Mesenchymal stem cell (in vitro differentiated cells and primary cell): ENCODE measurements around the gene TMEM138.
A peak's percentile ranks its signal among the peaks of the same experiment; 100 is the strongest.

Experiments
- DNase-seq: peaks from one replicate; pipeline ENCODE4 v3.0.0-alpha.2; 2013
- H2AFZ ChIP-seq: one replicate; pipeline ENCODE4 v1.6.1; 2013; ENCODE audit warnings: low read depth, mild to moderate bottlenecking, control low read depth, inconsistent platforms, low read length, moderate library complexity
- H2AK5ac ChIP-seq: 2 replicates; pipeline ENCODE4 v1.6.1; 2013; ENCODE audit warnings: low read length, moderate library complexity, mild to moderate bottlenecking, inconsistent platforms; ENCODE audit not compliant: severe bottlenecking
- H2BK120ac ChIP-seq: one replicate; pipeline ENCODE4 v1.6.1; 2013; ENCODE audit warnings: low read depth, mild to moderate bottlenecking, inconsistent platforms, low read length, moderate library complexity
- H2BK12ac ChIP-seq, 2 experiments: one replicate each; pipeline ENCODE4 v1.6.1; 2013; ENCODE audit warnings: inconsistent platforms in 2 of 2, low read length in 2 of 2, mild to moderate bottlenecking in 2 of 2, moderate library complexity in 2 of 2, control low read depth in 1 of 2
- H2BK15ac ChIP-seq: one replicate; pipeline ENCODE4 v1.6.1; 2013; ENCODE audit warnings: mild to moderate bottlenecking, low read depth, inconsistent platforms; ENCODE audit not compliant: poor library complexity, severe bottlenecking
- H2BK5ac ChIP-seq: 2 replicates; pipeline ENCODE4 v1.6.1; 2013; ENCODE audit warnings: low read depth, mild to moderate bottlenecking, low read length, control low read depth, inconsistent platforms; ENCODE audit not compliant: poor library complexity, severe bottlenecking
- H3K14ac ChIP-seq, 2 experiments: one replicate each; pipeline ENCODE4 v1.6.1; 2013; ENCODE audit warnings: inconsistent platforms in 2 of 2, low read length in 2 of 2, control low read depth in 1 of 2, mild to moderate bottlenecking in 1 of 2, moderate library complexity in 1 of 2
- H3K18ac ChIP-seq, 2 experiments: one replicate each; pipeline ENCODE4 v1.6.1; 2013; ENCODE audit warnings: inconsistent platforms in 2 of 2, low read length in 2 of 2, control low read depth in 1 of 2, low read depth in 1 of 2, mild to moderate bottlenecking in 1 of 2
- H3K23ac ChIP-seq, 2 experiments: one replicate each; pipeline ENCODE4 v1.6.1; 2013; ENCODE audit warnings: inconsistent platforms in 2 of 2, low read length in 2 of 2, mild to moderate bottlenecking in 2 of 2, moderate library complexity in 2 of 2, control low read depth in 1 of 2
- H3K27ac ChIP-seq: 2 replicates; pipeline ENCODE4 v1.5.1; 2013; ENCODE audit warnings: mild to moderate bottlenecking, moderate library complexity, low read length, control low read depth, inconsistent platforms; ENCODE audit not compliant: poor library complexity, severe bottlenecking
- H3K27me3 ChIP-seq, 2 experiments: 2 replicates each; pipeline versions ENCODE4 v1.6.1 to v1.7.0; 2013; ENCODE audit warnings: low read length in 2 of 2, mild to moderate bottlenecking in 2 of 2, moderate library complexity in 2 of 2, control low read depth in 1 of 2, inconsistent platforms in 1 of 2; ENCODE audit not compliant: control insufficient read depth in 1 of 2, insufficient read depth in 1 of 2
- H3K36me3 ChIP-seq, 2 experiments: 2 replicates each; pipeline versions ENCODE4 v1.6.1 to v1.7.0; 2013; ENCODE audit warnings: low read length in 2 of 2, control low read depth in 1 of 2, inconsistent platforms in 1 of 2, low read depth in 1 of 2, mild to moderate bottlenecking in 1 of 2; ENCODE audit not compliant: insufficient read depth in 2 of 2, control insufficient read depth in 1 of 2
- H3K4ac ChIP-seq, 2 experiments: one replicate each; pipeline ENCODE4 v1.6.1; 2013; ENCODE audit warnings: inconsistent platforms in 2 of 2, low read length in 2 of 2, mild to moderate bottlenecking in 2 of 2, moderate library complexity in 2 of 2, control low read depth in 1 of 2, low read depth in 1 of 2
- H3K4me1 ChIP-seq: 2 replicates; pipeline ENCODE4 v1.6.1; 2013; ENCODE audit warnings: low read depth, low read length, control low read depth; ENCODE audit not compliant: control insufficient read depth, insufficient read depth
- H3K4me2 ChIP-seq: 2 replicates; pipeline ENCODE4 v1.6.1; 2013; ENCODE audit warnings: low read length, mild to moderate bottlenecking, inconsistent platforms; ENCODE audit not compliant: poor library complexity, severe bottlenecking
- H3K4me3 ChIP-seq, 2 experiments: 2 replicates each; pipeline versions ENCODE4 v1.5.1 to v1.7.0; 2013; ENCODE audit warnings: low read length in 2 of 2, mild to moderate bottlenecking in 2 of 2, control low read depth in 1 of 2, low read depth in 1 of 2; ENCODE audit not compliant: insufficient read depth in 1 of 2
- H3K79me1 ChIP-seq: replicated peaks from 2 replicates; pipeline ENCODE4 v1.6.1; 2013; ENCODE audit warnings: mild to moderate bottlenecking, control low read depth, low read length, inconsistent platforms; ENCODE audit not compliant: poor library complexity, severe bottlenecking
- H3K9ac ChIP-seq: 2 replicates; pipeline ENCODE4 v1.7.0; 2013; ENCODE audit warnings: mild to moderate bottlenecking, low read length, moderate library complexity
- H3K9me3 ChIP-seq: 2 replicates; pipeline ENCODE4 v1.7.0; 2013; ENCODE audit warnings: mild to moderate bottlenecking, low read length; ENCODE audit not compliant: control insufficient read depth
- H4K8ac ChIP-seq: one replicate; pipeline ENCODE4 v1.6.1; 2013; ENCODE audit warnings: inconsistent platforms, mild to moderate bottlenecking, low read length, moderate library complexity
- H4K91ac ChIP-seq: one replicate; pipeline ENCODE4 v1.6.1; 2013; ENCODE audit warnings: mild to moderate bottlenecking, low read length, inconsistent platforms
- WGBS: methylation state at CpG from one replicate; pipeline ENCODE4 v1.1.7; 2013; ENCODE audit warnings: mixed read lengths; 5-methylcytosine and 5-hydroxymethylcytosine counted together

Gene TMEM138

DNA sequence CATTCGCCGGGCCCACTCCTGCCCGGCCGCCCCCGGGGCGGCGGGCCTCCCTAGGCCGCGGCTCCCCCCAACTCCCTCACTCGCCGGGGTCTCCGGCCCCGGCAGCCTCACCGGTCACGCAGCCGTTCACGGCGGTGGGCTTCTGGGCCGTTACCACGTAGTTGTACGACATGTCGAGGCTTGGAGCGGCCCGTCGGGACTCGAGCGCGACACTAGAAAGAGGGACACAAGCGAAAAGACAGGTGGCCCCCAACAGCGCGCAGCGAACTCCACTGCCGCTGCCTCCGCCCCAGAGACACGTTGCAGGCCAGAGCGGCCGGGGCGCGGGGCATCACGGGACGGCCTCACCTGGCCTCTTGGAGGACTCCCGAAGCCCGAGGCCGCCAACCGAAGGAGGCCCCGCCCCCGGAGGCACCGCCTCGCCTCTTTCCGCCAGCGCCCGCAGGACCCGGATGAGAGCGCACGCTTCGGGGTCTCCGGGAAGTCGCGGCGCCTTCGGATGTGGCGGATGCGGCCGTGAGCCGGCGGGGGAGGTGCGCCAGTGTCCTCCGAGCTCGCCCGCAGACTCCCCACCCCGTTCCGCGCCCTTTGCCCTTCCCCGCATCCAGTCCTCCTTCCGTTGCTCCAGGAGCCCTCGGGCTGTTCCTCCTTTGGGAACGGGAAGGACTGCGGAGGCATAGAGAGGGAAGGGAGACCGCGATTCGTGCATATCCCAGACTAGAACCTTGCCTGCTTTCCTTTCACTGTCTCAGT is 29.2 kb upstream of the TMEM138 start, which contains the start of the genes DDB1 and TKFC:
Gene DDB1 (minus strand): TSS at position 309 of the 753 bp plus-strand sequence. CDS start 137 bp downstream, at position 172.
Gene TKFC (plus strand): TSS at position 432 of the 753 bp plus-strand sequence. CDS start 1,501 bp downstream, outside the sequence.
- peak within 1 kb of the TSS; percentile 6 for H2AFZ ChIP-seq
- no peaks in the 10 kb centered on the region for H3K9me3 ChIP-seq
- peak within 1 kb of the TSS; percentile 89 for H4K8ac ChIP-seq
- peak within 1 kb of the TSS; percentile 93 for H2BK120ac ChIP-seq
- peak within 1 kb of the TSS; percentile 65 for H2AK5ac ChIP-seq
- peaks cover 18% of the 10 kb centered on the region for H3K4me1 ChIP-seq
- peak within 1 kb of the TSS; percentile 9 for H2BK5ac ChIP-seq
- H3K4me2 ChIP-seq = peak within 1 kb of the TSS; percentile 55
- peak within 1 kb of the TSS; percentile 84 to 87 for H3K4ac ChIP-seq
- H3K79me1 ChIP-seq = peaks cover 2% of the 10 kb centered on the region
- H4K91ac ChIP-seq = peak within 1 kb of the TSS; percentile 95
- peak; percentile 92 for DNase-seq
- peak within 1 kb of the TSS; percentile 97 for H3K9ac ChIP-seq
- H3K18ac ChIP-seq = peak within 1 kb of the TSS; percentile 89 to 91
- no peak within 1 kb of the TSS for H2BK12ac ChIP-seq
- peak within 1 kb of the TSS; percentile 43 for H3K27ac ChIP-seq
- H3K14ac ChIP-seq = peak within 1 kb of the TSS in 1 of 2 experiments; percentile 95
- no peaks in the 10 kb centered on the region for H3K27me3 ChIP-seq
- H3K4me3 ChIP-seq = peak within 1 kb of the TSS; percentile 81 to 95
- peak within 1 kb of the TSS; percentile 64 for H2BK15ac ChIP-seq
- WGBS = under 1% methylated on average over 61 of the region's 81 CpGs
- H3K36me3 ChIP-seq = peaks cover 10 to 22% of the 10 kb centered on the region in 2 experiments
- peak within 1 kb of the TSS in 1 of 2 experiments; percentile 57 for H3K23ac ChIP-seq

DNA sequence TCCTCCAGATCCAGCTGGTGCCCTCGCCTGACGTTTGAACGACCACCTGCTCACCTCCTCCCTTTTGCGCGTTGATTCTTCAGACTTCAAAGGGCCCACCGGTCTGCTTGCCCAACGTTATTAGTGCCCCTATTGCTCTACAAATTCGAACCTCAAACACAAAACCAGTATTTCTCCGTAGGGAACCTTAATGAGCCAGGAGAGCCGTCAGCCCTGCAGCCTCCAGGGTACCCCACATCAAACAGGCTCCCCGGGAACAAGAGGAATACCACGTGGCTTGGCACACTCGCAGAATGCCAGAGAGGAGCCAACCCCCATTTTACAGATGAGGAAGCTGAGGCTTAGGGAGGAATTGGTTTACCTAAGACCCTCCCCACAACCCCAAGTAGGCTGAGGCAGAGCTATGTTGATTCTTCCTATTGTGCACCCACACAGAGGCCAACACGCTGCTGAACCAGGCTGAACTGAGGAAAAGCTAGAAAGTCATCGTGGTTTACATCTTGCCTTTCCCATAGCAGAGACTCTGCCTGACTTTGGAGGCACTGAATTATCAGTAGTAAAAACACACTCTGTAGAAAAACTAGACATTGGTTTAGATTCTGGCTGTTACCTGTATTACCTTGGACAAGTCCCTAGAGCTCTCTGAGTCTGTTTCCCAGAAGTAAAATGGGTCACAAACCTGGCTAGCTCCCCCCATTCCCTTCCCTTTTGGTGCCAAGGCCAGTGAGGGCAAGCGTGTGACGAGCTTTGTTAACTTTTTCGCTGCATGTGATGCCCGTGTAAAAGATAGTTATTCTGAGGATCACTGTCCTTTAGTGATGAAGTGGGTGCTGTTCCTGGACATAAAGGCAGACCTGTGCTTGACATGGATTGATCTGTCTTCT is 28.4 kb upstream of the TMEM138 start:
- H2AFZ ChIP-seq = no peak overlapping the region
- H3K4me2 ChIP-seq = peak overlapping the region; percentile 55
- H3K14ac ChIP-seq = peak overlapping the region in 1 of 2 experiments; percentile 95
- peaks cover 13 to 23% of the 10 kb centered on the region in 2 experiments for H3K36me3 ChIP-seq
- H3K27ac ChIP-seq = peak overlapping the region; percentile 29
- WGBS = 38% methylated on average over 19 of the region's 19 CpGs
- peak overlapping the region; percentile 88 for H4K8ac ChIP-seq
- H2BK15ac ChIP-seq = no peak overlapping the region
- H3K9me3 ChIP-seq = no peaks in the 10 kb centered on the region
- no peak overlapping the region for H2BK5ac ChIP-seq
- H4K91ac ChIP-seq = peak overlapping the region; percentile 0
- peaks cover 18% of the 10 kb centered on the region for H3K4me1 ChIP-seq
- DNase-seq = no peak
- H3K4ac ChIP-seq = peak overlapping the region in 1 of 2 experiments; percentile 87
- peak overlapping the region in 1 of 2 experiments; percentile 6 for H3K23ac ChIP-seq
- H3K27me3 ChIP-seq = no peaks in the 10 kb centered on the region
- H2AK5ac ChIP-seq = peak overlapping the region; percentile 0
- peak overlapping the region; percentile 89 to 91 for H3K18ac ChIP-seq
- H3K4me3 ChIP-seq = peak overlapping the region; percentile 81 to 95
- peak overlapping the region; percentile 97 for H3K9ac ChIP-seq
- no peak overlapping the region for H2BK120ac ChIP-seq
- no peak overlapping the region for H2BK12ac ChIP-seq
- H3K79me1 ChIP-seq = peaks cover 2% of the 10 kb centered on the region

DNA sequence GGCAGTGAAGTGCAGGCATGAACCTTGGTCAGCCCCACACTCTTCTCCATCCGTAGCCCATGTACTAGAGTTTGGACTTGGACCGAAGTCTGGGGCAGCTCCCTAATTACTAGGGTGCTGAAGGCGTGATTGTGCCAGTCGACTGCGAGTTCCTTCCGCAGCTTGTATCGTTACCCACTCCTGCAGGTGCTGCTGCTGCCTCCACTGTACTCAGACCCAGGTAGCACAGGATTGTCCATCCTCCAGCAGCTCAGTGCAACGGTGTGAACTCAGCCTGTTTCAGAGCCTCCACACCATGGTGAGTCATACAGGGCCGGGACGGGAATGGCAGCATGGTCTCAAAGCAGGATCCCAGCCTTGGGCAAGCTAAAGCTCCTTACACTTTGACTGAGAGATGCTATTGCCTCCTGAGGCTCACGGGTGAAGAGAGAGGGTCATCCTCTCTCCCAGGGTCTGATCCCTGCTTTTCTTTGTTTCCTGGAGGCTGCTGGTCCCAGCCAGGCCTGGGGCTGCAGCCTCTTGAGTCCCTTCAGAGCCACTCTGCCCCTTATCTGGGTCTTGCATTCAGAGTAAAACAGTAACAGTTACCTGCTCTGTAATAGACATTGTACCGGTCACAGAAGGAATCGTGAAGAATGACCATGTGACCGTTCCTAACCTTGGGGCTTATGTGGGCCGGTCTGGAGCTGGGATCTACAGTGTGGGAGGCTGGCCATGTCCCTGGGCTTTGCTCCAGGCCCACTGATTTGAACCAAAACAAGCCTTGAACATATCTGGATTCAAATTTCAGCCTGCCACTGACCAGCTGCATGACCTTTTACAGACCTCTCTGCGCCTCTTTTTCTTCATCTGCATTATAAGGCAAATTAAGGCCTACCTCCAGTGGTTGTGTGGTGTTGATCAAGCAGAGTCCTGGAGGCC is 27.5 kb upstream of the TMEM138 start:
- Histone ChIP-seq H3K18ac (no peak overlapping the region), H3K27ac (no peak overlapping the region), H4K8ac (no peak overlapping the region), H3K14ac (no peak overlapping the region), H2AFZ (no peak overlapping the region), H3K23ac (peak overlapping the region in 1 of 2 experiments; percentile 6), H3K4me1 (peaks cover 18% of the 10 kb centered on the region), H3K4me3 (no peak overlapping the region), H2BK120ac (no peak overlapping the region), H3K4ac (peak overlapping the region; percentile 20 to 25), H4K91ac (no peak overlapping the region), H2BK15ac (no peak overlapping the region), H2BK12ac (peak overlapping the region in 1 of 2 experiments; percentile 23), H3K27me3 (no peaks in the 10 kb centered on the region), H2AK5ac (no peak overlapping the region), H3K4me2 (no peak overlapping the region), H3K79me1 (peaks cover 2% of the 10 kb centered on the region), H3K9me3 (no peaks in the 10 kb centered on the region), H2BK5ac (no peak overlapping the region), H3K36me3 (peaks cover 22% of the 10 kb centered on the region in 2 experiments), H3K9ac (peak overlapping the region; percentile 61)
- WGBS = 86% methylated on average over 15 of the region's 16 CpGs
- peak; percentile 45 for DNase-seq
